CD14-positive monocyte (primary cell): ENCODE results near the gene TMEM219. TPM values are rescaled to one million over a fixed set of nuclear protein-coding genes. Genes with fewer than 3 reads are reported as not detected.

Experiments used
- DNase-seq, 3 donors: peaks; one replicate each; pipeline ENCODE4 v3.0.0-alpha.2; 2011 to 2022
- H2AFZ ChIP-seq: 2 replicates; pipeline ENCODE4 v1.6.0; 2012; ENCODE audit warnings: mild to moderate bottlenecking, low read depth, low read length, inconsistent platforms; ENCODE audit not compliant: insufficient read depth, poor library complexity, severe bottlenecking
- H3K27ac ChIP-seq, 2 donors: 1 replicate in 1 of 2; 2 replicates in 1 of 2; pipeline ENCODE4 v1.5.1; 2012 to 2013; ENCODE audit warnings: low read length in 2 of 2, control low read depth in 1 of 2, inconsistent platforms in 1 of 2, low read depth in 1 of 2, mild to moderate bottlenecking in 1 of 2
- H3K27me3 ChIP-seq, 2 donors: one replicate each; pipeline versions ENCODE4 v1.6.0 to v1.6.1; 2011 to 2013; ENCODE audit warnings: low read length in 2 of 2; ENCODE audit not compliant: control insufficient read depth in 2 of 2, insufficient read depth in 2 of 2
- H3K36me3 ChIP-seq, 2 donors: replicated peaks in 1 of 2; 1 replicate in 1 of 2; 2 replicates in 1 of 2; pipeline versions ENCODE4 v1.5.1 to v1.6.1; 2012 to 2013; ENCODE audit warnings: low read length in 2 of 2, control low read depth in 1 of 2, inconsistent platforms in 1 of 2, mild to moderate bottlenecking in 1 of 2; ENCODE audit not compliant: insufficient read depth in 2 of 2, control insufficient read depth in 1 of 2
- H3K4me1 ChIP-seq, 2 donors: 1 replicate in 1 of 2; 2 replicates in 1 of 2; pipeline versions ENCODE4 v1.5.1 to v1.6.1; 2012 to 2013; ENCODE audit warnings: low read length in 2 of 2, control low read depth in 1 of 2, inconsistent platforms in 1 of 2, mild to moderate bottlenecking in 1 of 2, moderate library complexity in 1 of 2; ENCODE audit not compliant: insufficient read depth in 2 of 2, control insufficient read depth in 1 of 2
- H3K4me2 ChIP-seq: replicated peaks from 2 replicates; pipeline ENCODE3; 2012; ENCODE audit warnings: low read length, moderate library complexity, mild to moderate bottlenecking; ENCODE audit not compliant: poor library complexity, severe bottlenecking; ENCODE audit errors: extremely low read depth
- H3K4me3 ChIP-seq, 3 experiments: fragments of 200-600 bp in 1 of 3; sonication (generic) in 1 of 3; replicated peaks in 1 of 3; 1 replicate in 2 of 3; 2 replicates in 1 of 3; pipeline ENCODE4 v1.5.1; 2011 to 2013; ENCODE audit warnings: low read length in 3 of 3, mild to moderate bottlenecking in 3 of 3, control low read depth in 2 of 3, low read depth in 2 of 3, inconsistent platforms in 1 of 3, moderate library complexity in 1 of 3
- H3K79me2 ChIP-seq: 2 replicates; pipeline ENCODE4 v1.6.0; 2012; ENCODE audit warnings: mild to moderate bottlenecking, control low read depth, inconsistent platforms, low read length, moderate library complexity; ENCODE audit not compliant: insufficient read depth
- H3K9ac ChIP-seq: 2 replicates; pipeline ENCODE4 v1.6.0; 2017; ENCODE audit warnings: low read length, mild to moderate bottlenecking; ENCODE audit not compliant: insufficient read depth, poor library complexity, severe bottlenecking
- H3K9me3 ChIP-seq, 2 donors: replicated peaks in 1 of 2; 1 replicate in 1 of 2; 2 replicates in 1 of 2; pipeline versions ENCODE4 v1.5.1 to v1.6.1; 2012 to 2013; ENCODE audit warnings: low read length in 2 of 2, control low read depth in 1 of 2; ENCODE audit not compliant: control insufficient read depth in 1 of 2, insufficient read depth in 1 of 2
- H4K20me1 ChIP-seq: 2 replicates; pipeline ENCODE4 v1.6.0; 2012; ENCODE audit warnings: mild to moderate bottlenecking, low read length, control low read depth, moderate library complexity; ENCODE audit not compliant: insufficient read depth
- H3K27ac Mint-ChIP-seq, 7 donors: one replicate each; pipeline ENCODE4 v1.8.0; 2020; ENCODE audit warnings: mild to moderate bottlenecking in 7 of 7, mixed read lengths in 7 of 7, moderate library complexity in 6 of 7, inconsistent platforms in 2 of 7
- H3K27me3 Mint-ChIP-seq, 3 donors: one replicate each; pipeline ENCODE4 v1.8.0; 2021 to 2022; ENCODE audit warnings: low read depth in 3 of 3, mild to moderate bottlenecking in 3 of 3, mixed read lengths in 3 of 3, moderate library complexity in 3 of 3, inconsistent platforms in 1 of 3
- H3K36me3 Mint-ChIP-seq, 2 donors: one replicate each; pipeline ENCODE4 v1.8.0; 2020; ENCODE audit warnings: mixed read lengths in 2 of 2, inconsistent platforms in 1 of 2, mild to moderate bottlenecking in 1 of 2
- H3K4me1 Mint-ChIP-seq: one replicate; pipeline ENCODE4 v1.8.0; 2020; ENCODE audit warnings: mild to moderate bottlenecking, mixed read lengths
- H3K4me3 Mint-ChIP-seq, 2 donors: one replicate each; pipeline ENCODE4 v1.8.0; 2020; ENCODE audit warnings: mild to moderate bottlenecking in 2 of 2, mixed read lengths in 2 of 2, moderate library complexity in 1 of 2
- H3K9me3 Mint-ChIP-seq, 7 donors: one replicate each; pipeline ENCODE4 v1.8.0; 2020 to 2022; ENCODE audit warnings: mixed read lengths in 7 of 7, mild to moderate bottlenecking in 6 of 7, moderate library complexity in 6 of 7, inconsistent platforms in 2 of 7
- WGBS: methylation state at CpG from one replicate; pipeline ENCODE4 v1.1.5; 2013; ENCODE audit warnings: missing lambda C conversion rate; ENCODE audit not compliant: insufficient coverage; 5-methylcytosine and 5-hydroxymethylcytosine counted together
- intact Hi-C, 2 donors: fragments of 100-400 bp; cut with micrococcal nuclease; formaldehyde crosslinking; loops; one replicate each; pipeline versions ENCODE4 v1.15.0 to v1.15.1; 2023
- polyA plus RNA-seq, 3 donors: library from polyadenylated mRNA; depleted of rRNA in 1 of 3; unstranded in 2 of 3; stranded (reverse) in 1 of 3; fragments of 300-500 nt in 2 of 3; fragments of >200 nt in 1 of 3; fragmentation: Illumina TruSeq in 2 of 3; gene quantifications; 1 replicate in 2 of 3; 2 replicates in 1 of 3; pipeline ENCODE4 v1.2.3, GENCODE V29; 2012 to 2021
- TF ChIP-seq, protein P1 (sequence below): fragments of 200-600 bp; IDR thresholded peaks from one replicate; pipeline ENCODE4 v1.8.0; 2022; ENCODE audit warnings: antibody characterized with exemption, mild to moderate bottlenecking

TMEM219 gene
- polyA plus RNA-seq, 3 donors, result 157 to 265 (median 227) TPM

DNA sequence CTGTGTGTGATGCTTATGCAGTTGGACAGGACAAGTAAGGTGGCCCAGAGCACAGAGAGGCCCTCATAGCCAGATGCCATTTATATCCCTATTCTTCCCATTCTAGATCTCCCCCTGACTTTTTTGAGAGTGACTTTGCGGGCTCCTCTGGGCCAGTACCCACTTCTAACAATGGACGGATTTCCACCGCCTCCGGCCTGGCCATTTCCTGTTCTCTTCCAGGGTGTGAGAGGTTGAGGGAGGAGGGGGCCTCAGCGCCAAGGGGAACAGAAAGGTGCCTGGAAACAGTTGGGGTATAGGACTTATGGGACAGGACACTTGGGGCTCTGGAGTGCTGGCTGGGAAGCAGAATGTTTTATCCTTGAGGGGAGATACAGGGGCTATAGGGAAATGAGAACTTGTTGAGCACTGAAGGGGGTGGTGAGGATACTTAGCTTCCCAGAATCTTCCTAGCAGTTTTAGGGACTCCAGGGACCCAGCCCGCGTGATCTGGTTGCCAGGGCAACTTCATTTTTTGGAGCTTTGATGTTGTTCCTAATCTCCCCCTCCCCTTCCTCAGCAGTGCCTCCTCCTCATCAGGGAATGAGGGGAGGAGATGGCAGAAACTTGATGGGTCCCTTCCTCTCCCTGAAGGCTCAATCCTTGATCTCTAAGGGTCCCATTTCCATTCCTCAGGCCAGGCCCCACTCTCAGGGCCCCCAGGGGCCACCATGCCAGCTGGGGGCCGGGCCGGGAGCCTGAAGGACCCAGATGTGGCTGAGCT is 15.4 kb downstream of the TMEM219 start:
- Histone ChIP-seq H3K79me2 (peaks cover 46% of the 10 kb centered on the region), H3K36me3 (peaks cover 49 to 57% of the 10 kb centered on the region in 2 donors), H3K9ac (no peak overlapping the region), H3K4me2 (no peak overlapping the region), H4K20me1 (peaks cover 47% of the 10 kb centered on the region), H3K4me1 (peaks cover 31 to 41% of the 10 kb centered on the region in 2 donors), H3K4me3 (no peak overlapping the region), H3K27ac (no peak overlapping the region), H3K27me3 (no peaks in the 10 kb centered on the region), H3K9me3 (no peaks in the 10 kb centered on the region), H2AFZ (no peak overlapping the region)
- H3K36me3 Mint-ChIP-seq, result peaks cover 47 to 56% of the 10 kb centered on the region in 2 donors
- peaks cover 0 to 2% (median 0%) of the 10 kb centered on the region in 7 donors for H3K9me3 Mint-ChIP-seq
- no peak for DNase-seq
- TF ChIP-seq, protein P1, sequence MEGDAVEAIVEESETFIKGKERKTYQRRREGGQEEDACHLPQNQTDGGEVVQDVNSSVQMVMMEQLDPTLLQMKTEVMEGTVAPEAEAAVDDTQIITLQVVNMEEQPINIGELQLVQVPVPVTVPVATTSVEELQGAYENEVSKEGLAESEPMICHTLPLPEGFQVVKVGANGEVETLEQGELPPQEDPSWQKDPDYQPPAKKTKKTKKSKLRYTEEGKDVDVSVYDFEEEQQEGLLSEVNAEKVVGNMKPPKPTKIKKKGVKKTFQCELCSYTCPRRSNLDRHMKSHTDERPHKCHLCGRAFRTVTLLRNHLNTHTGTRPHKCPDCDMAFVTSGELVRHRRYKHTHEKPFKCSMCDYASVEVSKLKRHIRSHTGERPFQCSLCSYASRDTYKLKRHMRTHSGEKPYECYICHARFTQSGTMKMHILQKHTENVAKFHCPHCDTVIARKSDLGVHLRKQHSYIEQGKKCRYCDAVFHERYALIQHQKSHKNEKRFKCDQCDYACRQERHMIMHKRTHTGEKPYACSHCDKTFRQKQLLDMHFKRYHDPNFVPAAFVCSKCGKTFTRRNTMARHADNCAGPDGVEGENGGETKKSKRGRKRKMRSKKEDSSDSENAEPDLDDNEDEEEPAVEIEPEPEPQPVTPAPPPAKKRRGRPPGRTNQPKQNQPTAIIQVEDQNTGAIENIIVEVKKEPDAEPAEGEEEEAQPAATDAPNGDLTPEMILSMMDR, result no peak
- peak overlapping the region in 3 of 7 donors; percentile 50 to 76 (median 67) for H3K27ac Mint-ChIP-seq
- peaks cover 0 to 5% (median 0%) of the 10 kb centered on the region in 3 donors for H3K27me3 Mint-ChIP-seq
- H3K4me3 Mint-ChIP-seq, result no peak overlapping the region
- H3K4me1 Mint-ChIP-seq, result peaks cover 38% of the 10 kb centered on the region
- intact Hi-C loops, result loop anchor here in 1 of 2 donors (10.0 kb wide), 1 partner anchor 112 kb away; the partner anchor contains the start of gene CDIPT
- WGBS, result 100% methylated on average over 2 of the region's 9 CpGs

DNA sequence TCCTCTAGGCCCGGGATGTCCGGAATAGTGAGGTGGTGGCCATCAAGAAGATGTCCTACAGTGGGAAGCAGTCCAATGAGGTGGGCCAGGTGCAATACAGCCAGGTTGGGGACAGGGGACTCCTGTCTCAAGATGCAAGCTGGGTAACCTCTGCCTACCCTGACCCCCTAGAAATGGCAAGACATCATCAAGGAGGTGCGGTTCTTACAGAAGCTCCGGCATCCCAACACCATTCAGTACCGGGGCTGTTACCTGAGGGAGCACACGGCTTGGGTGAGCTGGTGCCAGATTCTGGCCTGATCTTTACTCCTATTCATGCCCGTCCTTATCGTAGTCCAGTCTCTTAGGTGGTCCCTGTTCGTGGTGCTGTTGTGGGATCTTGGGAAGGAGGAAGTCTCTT is 16.2 kb downstream of the TMEM219 start:
- DNase-seq, result no peak
- no peak overlapping the region for H3K4me3 ChIP-seq
- H3K9ac ChIP-seq, result no peak overlapping the region
- H3K9me3 ChIP-seq, result no peaks in the 10 kb centered on the region
- Mint-ChIP-seq H3K4me1 (peaks cover 30% of the 10 kb centered on the region), H3K4me3 (no peak overlapping the region), H3K9me3 (peaks cover 0 to 2% (median 0%) of the 10 kb centered on the region in 7 donors), H3K36me3 (peaks cover 55 to 63% of the 10 kb centered on the region in 2 donors), H3K27me3 (peaks cover 0 to 5% (median 2%) of the 10 kb centered on the region in 3 donors), H3K27ac (peak overlapping the region in 4 of 7 donors; percentile 38 to 63 (median 46))
- H3K4me1 ChIP-seq, result peaks cover 25 to 32% of the 10 kb centered on the region in 2 donors
- WGBS, result 96% methylated on average over 4 of the region's 9 CpGs
- H3K79me2 ChIP-seq, result peaks cover 46% of the 10 kb centered on the region
- H4K20me1 ChIP-seq, result peaks cover 43% of the 10 kb centered on the region
- TF ChIP-seq, protein P1, result no peak
- no peaks in the 10 kb centered on the region for H3K27me3 ChIP-seq
- peak overlapping the region in 1 of 2 donors; percentile 8 for H3K27ac ChIP-seq
- no peak overlapping the region for H2AFZ ChIP-seq
- intact Hi-C loops, result loop anchor here in 1 of 2 donors (10.0 kb wide), 1 partner anchor 113 kb away; the partner anchor contains the start of gene CDIPT
- H3K36me3 ChIP-seq, result peaks cover 58 to 64% of the 10 kb centered on the region in 2 donors
- H3K4me2 ChIP-seq, result no peak overlapping the region
